GM19238 (cell line): ENCODE results near the gene VMP1.

Experiments
- DNase-seq: peaks from one replicate; pipeline ENCODE4 v3.0.0; 2011; ENCODE audit warnings: low spot score; ENCODE audit not compliant: insufficient read length

VMP1 gene

GRCh38 chr17:59707971-59708430 lies 547 bp downstream of the VMP1 start:
- DNase-seq = no peak

GRCh38 chr17:59711936-59712335 lies 4.5 kb downstream of the VMP1 start:
- DNase-seq = no peak

- DNase-seq = no peak
Observed at GRCh38 chr17:59712862-59713261, 5.4 kb downstream of the VMP1 start.

- DNase-seq = no peak
Observed at GRCh38 chr17:59714255-59714654, 6.8 kb downstream of the VMP1 start.

- no peak for DNase-seq
Observed at GRCh38 chr17:59716427-59716826, 9.0 kb downstream of the VMP1 start.

- DNase-seq = no peak
Observed at GRCh38 chr17:59719526-59719925, 12.1 kb downstream of the VMP1 start.

GRCh38 chr17:59722623-59723022 lies 15.2 kb downstream of the VMP1 start:
- no peak for DNase-seq

- DNase-seq = no peak
Observed at GRCh38 chr17:59723041-59723440, 15.6 kb downstream of the VMP1 start.

GRCh38 chr17:59723607-59724006 lies 16.2 kb downstream of the VMP1 start:
- no peak for DNase-seq

- DNase-seq = no peak
Observed at GRCh38 chr17:59725691-59726090, 18.2 kb downstream of the VMP1 start.

GRCh38 chr17:59727817-59728533 lies 20.5 kb downstream of the VMP1 start:
- DNase-seq = no peak

GRCh38 chr17:59730268-59730834 lies 22.9 kb downstream of the VMP1 start:
- no peak for DNase-seq

GRCh38 chr17:59733697-59734096 lies 26.2 kb downstream of the VMP1 start:
- no peak for DNase-seq

- DNase-seq = no peak
Observed at GRCh38 chr17:59734226-59734625, 26.8 kb downstream of the VMP1 start.

- no peak for DNase-seq
Observed at GRCh38 chr17:59737324-59737723, 29.9 kb downstream of the VMP1 start.

- no peak for DNase-seq
Observed at GRCh38 chr17:59743842-59744241, 36.4 kb downstream of the VMP1 start.

- no peak for DNase-seq
Observed at GRCh38 chr17:59745040-59745439, 37.6 kb downstream of the VMP1 start.

- DNase-seq = no peak
Observed at GRCh38 chr17:59746849-59747445, 39.5 kb downstream of the VMP1 start.

GRCh38 chr17:59748591-59748990 lies 41.1 kb downstream of the VMP1 start:
- DNase-seq = no peak

GRCh38 chr17:59751955-59752413 lies 44.5 kb downstream of the VMP1 start:
- no peak for DNase-seq

GRCh38 chr17:59752446-59752845 lies 45.0 kb downstream of the VMP1 start:
- DNase-seq = no peak

GRCh38 chr17:59752922-59753321 lies 45.5 kb downstream of the VMP1 start:
- DNase-seq = no peak
